ENCODE measurements around the gene FGFR4. TPM values are rescaled to one million over a fixed set of nuclear protein-coding genes. Genes with fewer than 3 reads are reported as not detected.

FGFR4 gene
- total RNA-seq, 4 donors from 2014 or later: 0.68 to 5.9 (median 1.9) TPM

DNA sequence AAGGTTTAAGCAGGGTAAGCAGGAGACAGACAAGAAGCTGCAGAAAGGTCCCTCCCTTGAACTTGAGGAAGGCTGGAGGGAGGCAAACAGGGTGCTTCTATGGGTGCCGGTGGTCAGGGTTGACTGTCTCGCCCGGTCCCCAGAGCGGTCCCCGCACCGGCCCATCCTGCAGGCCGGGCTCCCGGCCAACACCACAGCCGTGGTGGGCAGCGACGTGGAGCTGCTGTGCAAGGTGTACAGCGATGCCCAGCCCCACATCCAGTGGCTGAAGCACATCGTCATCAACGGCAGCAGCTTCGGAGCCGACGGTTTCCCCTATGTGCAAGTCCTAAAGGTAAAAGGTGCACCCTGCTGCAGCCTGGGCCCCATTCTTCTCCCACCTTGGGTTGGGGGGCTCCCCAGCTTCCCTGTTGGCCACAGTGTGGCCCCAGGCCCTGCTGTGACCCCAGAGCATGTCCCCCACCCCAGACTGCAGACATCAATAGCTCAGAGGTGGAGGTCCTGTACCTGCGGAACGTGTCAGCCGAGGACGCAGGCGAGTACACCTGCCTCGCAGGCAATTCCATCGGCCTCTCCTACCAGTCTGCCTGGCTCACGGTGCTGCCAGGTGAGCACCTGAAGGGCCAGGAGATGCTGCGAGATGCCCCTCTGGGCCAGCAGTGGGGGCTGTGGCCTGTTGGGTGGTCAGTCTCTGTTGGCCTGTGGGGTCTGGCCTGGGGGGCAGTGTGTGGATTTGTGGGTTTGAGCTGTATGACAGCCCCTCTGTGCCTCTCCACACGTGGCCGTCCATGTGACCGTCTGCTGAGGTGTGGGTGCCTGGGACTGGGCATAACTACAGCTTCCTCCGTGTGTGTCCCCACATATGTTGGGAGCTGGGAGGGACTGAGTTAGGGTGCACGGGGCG lies 5.7 kb downstream of the FGFR4 start:
- peaks cover 3 to 46% (median 7%) of the 10 kb centered on the region in 3 donors for H3K4me1 ChIP-seq
- 82 to 89% methylated on average over 10 to 17 of the region's 32 CpGs for WGBS, 2 donors
- intact Hi-C loops (cut with DNase I): no loop called here
- no peak for DNase-seq
- no peak overlapping the region for H3K27ac ChIP-seq
- no peak overlapping the region for H3K4me3 ChIP-seq
- no peaks in the 10 kb centered on the region for H3K36me3 ChIP-seq
- TF ChIP-seq POLR2A (IDR thresholded peaks at IDR 0.05): no peak
- TF ChIP-seq, protein P1, sequence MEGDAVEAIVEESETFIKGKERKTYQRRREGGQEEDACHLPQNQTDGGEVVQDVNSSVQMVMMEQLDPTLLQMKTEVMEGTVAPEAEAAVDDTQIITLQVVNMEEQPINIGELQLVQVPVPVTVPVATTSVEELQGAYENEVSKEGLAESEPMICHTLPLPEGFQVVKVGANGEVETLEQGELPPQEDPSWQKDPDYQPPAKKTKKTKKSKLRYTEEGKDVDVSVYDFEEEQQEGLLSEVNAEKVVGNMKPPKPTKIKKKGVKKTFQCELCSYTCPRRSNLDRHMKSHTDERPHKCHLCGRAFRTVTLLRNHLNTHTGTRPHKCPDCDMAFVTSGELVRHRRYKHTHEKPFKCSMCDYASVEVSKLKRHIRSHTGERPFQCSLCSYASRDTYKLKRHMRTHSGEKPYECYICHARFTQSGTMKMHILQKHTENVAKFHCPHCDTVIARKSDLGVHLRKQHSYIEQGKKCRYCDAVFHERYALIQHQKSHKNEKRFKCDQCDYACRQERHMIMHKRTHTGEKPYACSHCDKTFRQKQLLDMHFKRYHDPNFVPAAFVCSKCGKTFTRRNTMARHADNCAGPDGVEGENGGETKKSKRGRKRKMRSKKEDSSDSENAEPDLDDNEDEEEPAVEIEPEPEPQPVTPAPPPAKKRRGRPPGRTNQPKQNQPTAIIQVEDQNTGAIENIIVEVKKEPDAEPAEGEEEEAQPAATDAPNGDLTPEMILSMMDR (IDR thresholded peaks at IDR 0.05): no peak
- peaks cover 0 to 9% (median 0%) of the 10 kb centered on the region in 4 donors for H3K27me3 ChIP-seq
- H3K9me3 ChIP-seq: no peaks in the 10 kb centered on the region

DNA sequence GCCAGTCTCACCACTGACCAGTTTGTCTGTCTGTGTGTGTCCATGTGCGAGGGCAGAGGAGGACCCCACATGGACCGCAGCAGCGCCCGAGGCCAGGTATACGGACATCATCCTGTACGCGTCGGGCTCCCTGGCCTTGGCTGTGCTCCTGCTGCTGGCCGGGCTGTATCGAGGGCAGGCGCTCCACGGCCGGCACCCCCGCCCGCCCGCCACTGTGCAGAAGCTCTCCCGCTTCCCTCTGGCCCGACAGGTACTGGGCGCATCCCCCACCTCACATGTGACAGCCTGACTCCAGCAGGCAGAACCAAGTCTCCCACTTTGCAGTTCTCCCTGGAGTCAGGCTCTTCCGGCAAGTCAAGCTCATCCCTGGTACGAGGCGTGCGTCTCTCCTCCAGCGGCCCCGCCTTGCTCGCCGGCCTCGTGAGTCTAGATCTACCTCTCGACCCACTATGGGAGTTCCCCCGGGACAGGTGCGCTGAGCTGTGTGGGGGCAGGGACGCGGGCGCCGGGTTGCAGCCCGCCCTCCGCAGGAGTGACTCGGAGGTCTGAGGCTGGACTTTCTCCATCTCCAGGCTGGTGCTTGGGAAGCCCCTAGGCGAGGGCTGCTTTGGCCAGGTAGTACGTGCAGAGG lies 6.5 kb downstream of the FGFR4 start:
- Histone ChIP-seq H3K36me3 (no peaks in the 10 kb centered on the region), H3K27ac (no peak overlapping the region), H3K4me1 (peaks cover 0 to 41% (median 5%) of the 10 kb centered on the region in 3 donors), H3K27me3 (peaks cover 0 to 4% (median 0%) of the 10 kb centered on the region in 4 donors), H3K4me3 (no peak overlapping the region), H3K9me3 (no peaks in the 10 kb centered on the region)
- intact Hi-C loops (cut with DNase I): no loop called here
- no peak for DNase-seq
- 80 to 93% methylated on average over 1 to 8 of the region's 40 CpGs for WGBS, 2 donors
- no peak for TF ChIP-seq POLR2A (IDR thresholded peaks at IDR 0.05)
- TF ChIP-seq, protein P1 (IDR thresholded peaks at IDR 0.05): no peak

DNA sequence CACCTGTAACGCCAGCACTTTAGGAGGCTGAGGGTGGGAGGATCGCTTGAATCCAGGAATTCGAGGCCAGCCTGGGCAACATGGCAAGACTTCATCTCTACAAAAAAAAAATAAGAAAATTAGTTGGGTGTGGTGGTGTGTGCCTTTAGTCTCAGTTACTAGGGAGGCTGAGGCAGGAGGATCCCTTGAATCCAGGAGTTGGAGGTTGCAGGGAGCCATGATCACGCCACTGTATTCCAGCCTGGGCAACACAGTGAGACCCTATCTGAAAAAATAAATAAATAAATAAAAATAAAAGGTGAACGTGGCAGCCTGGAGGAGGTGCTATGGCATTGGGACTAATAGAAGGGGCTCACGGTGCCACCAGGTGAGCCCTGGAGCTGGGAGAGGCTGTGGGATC lies 7.1 kb downstream of the FGFR4 start:
- no peaks in the 10 kb centered on the region for H3K9me3 ChIP-seq
- WGBS, 2 donors: 97 to 99% methylated on average over 6 of the region's 6 CpGs
- peaks cover 0 to 41% (median 9%) of the 10 kb centered on the region in 3 donors for H3K4me1 ChIP-seq
- peak overlapping the region in 1 of 4 donors; percentile 4 for H3K27ac ChIP-seq
- TF ChIP-seq, protein P1 (IDR thresholded peaks at IDR 0.05): no peak
- TF ChIP-seq POLR2A (IDR thresholded peaks at IDR 0.05): no peak
- no peaks in the 10 kb centered on the region for H3K27me3 ChIP-seq
- DNase-seq: no peak
- no peak overlapping the region for H3K4me3 ChIP-seq
- intact Hi-C loops (cut with DNase I): no loop called here
- H3K36me3 ChIP-seq: no peaks in the 10 kb centered on the region

DNA sequence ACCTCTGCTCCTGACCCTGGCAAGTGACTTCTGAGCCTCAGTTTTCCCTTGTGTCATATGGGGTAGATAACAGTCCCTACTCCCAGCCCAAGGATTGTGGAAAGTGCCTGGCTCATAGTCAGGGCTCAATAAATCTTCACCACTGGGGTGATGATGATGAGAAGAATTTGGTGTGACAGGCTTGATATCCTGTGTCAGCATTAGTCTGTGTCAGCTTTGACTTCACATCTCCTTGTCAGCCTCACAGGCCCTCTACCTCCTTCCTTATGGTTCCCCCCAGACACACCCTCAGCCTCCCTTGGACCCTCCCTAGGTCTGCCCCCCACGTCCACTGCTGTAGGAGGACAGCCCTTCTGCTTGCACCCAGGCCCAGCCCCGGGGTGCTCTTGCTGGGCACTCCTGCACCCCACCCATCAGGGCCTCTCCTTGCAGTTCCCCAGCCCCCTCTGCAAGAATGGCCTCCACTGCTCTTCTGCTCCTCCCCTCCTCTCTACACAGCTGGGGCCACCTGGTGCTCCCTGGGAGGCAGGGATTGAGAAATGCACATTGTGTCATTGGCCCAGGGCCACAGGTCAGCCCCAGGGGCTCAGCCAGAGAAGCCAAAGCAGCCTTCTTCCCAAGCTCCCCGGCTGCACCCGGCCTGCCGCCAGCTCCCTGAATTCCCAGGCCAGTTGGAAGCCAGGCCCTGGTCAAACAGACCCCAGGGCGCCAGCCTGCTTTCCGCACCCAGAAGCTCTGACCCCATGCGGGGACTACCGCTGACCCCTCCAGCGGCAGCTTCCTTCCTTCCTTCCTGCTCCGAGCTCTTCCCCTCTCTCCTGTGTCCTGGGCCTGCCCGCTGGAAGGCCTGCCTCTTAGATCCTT lies 7.7 kb downstream of the FGFR4 start:
- Histone ChIP-seq H3K36me3 (no peaks in the 10 kb centered on the region), H3K27me3 (peaks cover 0 to 4% (median 0%) of the 10 kb centered on the region in 4 donors), H3K27ac (peak overlapping the region in 2 of 4 donors; percentile 25 to 28), H3K9me3 (no peaks in the 10 kb centered on the region), H3K4me3 (no peak overlapping the region), H3K4me1 (peaks cover 0 to 41% (median 9%) of the 10 kb centered on the region in 3 donors)
- 53 to 72% methylated on average over 11 to 12 of the region's 12 CpGs for WGBS, 2 donors
- DNase-seq: no peak
- intact Hi-C loops (cut with DNase I): no loop called here
- TF ChIP-seq, protein P1 (IDR thresholded peaks at IDR 0.05): no peak
- TF ChIP-seq POLR2A (IDR thresholded peaks at IDR 0.05): no peak

All from esophagus squamous epithelium (tissue), 5 donors.